Neuron (in vitro differentiated cells): ENCODE measurements around the gene NDC80.

Experiments
- H2AFZ ChIP-seq: one replicate; pipeline ENCODE4 v1.6.1; 2013; ENCODE audit warnings: low read depth, mild to moderate bottlenecking, inconsistent platforms, low read length, moderate library complexity
- H3K27me3 ChIP-seq: one replicate; pipeline ENCODE4 v1.6.1; 2013; ENCODE audit warnings: low read length; ENCODE audit not compliant: insufficient read depth
- H3K36me3 ChIP-seq: one replicate; pipeline ENCODE4 v1.6.1; 2013; ENCODE audit warnings: low read length; ENCODE audit not compliant: insufficient read depth
- H3K4me1 ChIP-seq: one replicate; pipeline ENCODE4 v1.6.1; 2013; ENCODE audit warnings: low read length; ENCODE audit not compliant: insufficient read depth
- H3K4me3 ChIP-seq: 2 replicates; pipeline ENCODE4 v1.5.1; 2013; ENCODE audit warnings: mild to moderate bottlenecking, low read length, moderate library complexity
- H3K9me3 ChIP-seq: one replicate; pipeline ENCODE4 v1.6.1; 2013; ENCODE audit warnings: low read length

NDC80 gene

DNA sequence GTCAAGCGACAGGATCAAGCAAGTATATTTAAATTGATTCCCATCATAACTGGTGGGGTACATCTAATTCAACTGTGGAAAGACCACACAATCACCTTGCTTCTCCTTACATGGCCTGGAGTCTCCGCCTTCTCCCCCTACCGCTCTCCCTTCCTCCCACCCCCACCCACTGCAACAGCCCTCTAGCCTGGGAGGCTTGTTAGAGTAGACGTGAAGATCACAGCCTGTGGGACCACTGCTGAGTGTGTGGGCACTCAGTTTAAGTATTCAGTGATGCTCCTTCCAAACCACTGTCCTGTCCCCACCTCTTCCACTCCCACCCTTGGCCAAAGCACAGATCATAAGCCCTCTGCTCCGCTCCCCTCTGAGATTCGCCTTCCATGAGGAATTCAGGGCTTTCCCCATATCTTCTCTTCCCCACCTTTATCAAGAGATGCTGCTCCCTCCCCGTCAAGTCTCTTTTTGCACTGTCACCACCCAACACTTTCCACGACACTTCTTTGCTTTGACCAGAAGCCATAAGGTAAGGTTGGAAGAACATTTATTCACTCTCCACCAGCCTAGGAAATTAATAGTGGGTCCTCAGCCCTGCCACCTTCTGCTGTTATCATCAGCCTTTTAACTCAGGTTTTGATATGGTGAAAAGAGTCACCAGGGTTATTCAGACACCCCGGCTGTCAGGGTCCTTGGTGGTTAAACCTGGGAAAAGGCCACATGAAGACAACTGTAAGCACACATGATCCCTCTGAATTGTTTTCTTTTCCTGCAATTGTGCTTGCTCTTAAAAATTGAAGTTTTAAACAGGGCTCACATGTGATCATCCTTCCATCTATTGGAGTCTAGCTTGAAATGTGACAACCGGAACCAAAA is 1.8 kb upstream of the NDC80 start:
- Histone ChIP-seq H3K4me3 (peak overlapping the region; percentile 82), H3K36me3 (peaks cover 4% of the 10 kb centered on the region), H2AFZ (no peak overlapping the region), H3K4me1 (peaks cover 25% of the 10 kb centered on the region), H3K9me3 (no peaks in the 10 kb centered on the region), H3K27me3 (no peaks in the 10 kb centered on the region)

DNA sequence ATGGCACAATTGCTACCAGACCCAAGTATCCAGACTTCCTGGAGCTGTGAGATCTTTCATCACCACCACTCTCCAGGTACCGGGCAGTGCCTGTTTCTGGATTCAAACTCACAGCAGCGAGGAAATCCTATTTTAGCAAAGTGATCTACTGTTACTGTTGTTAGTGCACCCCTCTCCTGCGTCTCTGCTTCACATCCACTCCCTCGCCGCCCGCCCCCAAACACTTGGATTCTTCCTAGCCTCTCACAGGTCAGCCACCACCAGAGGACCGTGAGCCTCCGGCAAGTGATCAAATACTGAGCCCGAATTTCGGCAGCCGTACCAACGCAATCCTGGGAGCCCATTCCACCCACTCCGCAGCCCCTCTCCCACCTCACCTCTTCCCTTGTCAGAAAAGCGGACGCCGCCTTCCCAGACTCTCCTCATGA is 571 bp upstream of the NDC80 start:
- H2AFZ ChIP-seq: peak overlapping the region; percentile 83
- peaks cover 26% of the 10 kb centered on the region for H3K4me1 ChIP-seq
- no peaks in the 10 kb centered on the region for H3K27me3 ChIP-seq
- peaks cover 11% of the 10 kb centered on the region for H3K36me3 ChIP-seq
- H3K9me3 ChIP-seq: no peaks in the 10 kb centered on the region
- H3K4me3 ChIP-seq: peak overlapping the region; percentile 82

DNA sequence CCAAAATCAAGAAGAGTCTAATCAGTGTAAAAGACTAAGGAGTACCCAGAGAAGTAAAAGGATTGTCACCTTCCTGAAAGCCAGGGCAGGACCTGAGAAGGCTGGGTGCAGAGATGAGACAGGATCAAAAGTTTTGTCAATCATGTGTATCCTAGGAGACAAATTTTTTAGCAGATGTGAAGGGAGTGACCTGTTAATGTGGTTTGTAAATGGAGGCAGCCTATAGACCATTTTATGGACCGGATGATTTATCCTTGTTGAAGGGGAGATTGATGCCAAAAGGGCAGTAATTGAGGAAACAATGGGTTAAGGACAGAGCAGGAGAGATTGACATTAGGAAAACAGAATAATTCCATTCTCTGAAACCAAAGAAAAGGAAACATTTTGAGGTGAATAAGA is 813 bp downstream of the NDC80 start:
- peaks cover 21% of the 10 kb centered on the region for H3K36me3 ChIP-seq
- peak overlapping the region; percentile 83 for H2AFZ ChIP-seq
- no peaks in the 10 kb centered on the region for H3K27me3 ChIP-seq
- peaks cover 26% of the 10 kb centered on the region for H3K4me1 ChIP-seq
- no peaks in the 10 kb centered on the region for H3K9me3 ChIP-seq
- H3K4me3 ChIP-seq: peak overlapping the region; percentile 82

DNA sequence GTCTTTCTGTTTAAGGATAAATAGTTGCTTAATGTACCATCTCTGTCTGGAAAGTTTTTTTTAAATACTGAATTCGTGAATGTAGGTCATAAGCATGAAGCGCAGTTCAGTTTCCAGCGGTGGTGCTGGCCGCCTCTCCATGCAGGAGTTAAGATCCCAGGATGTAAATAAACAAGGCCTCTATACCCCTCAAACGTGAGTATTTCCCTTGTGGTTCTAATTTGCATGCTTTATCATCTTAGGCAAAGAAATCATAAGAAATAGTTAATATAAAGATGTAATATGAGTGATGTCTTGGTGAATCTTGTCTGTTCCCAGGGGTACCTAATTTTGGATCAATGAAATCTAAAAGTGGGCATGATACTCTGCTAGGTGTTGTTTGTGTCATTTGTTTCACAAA is 1.5 kb downstream of the NDC80 start:
- Histone ChIP-seq H3K4me3 (peak overlapping the region; percentile 82), H2AFZ (peak overlapping the region; percentile 83), H3K9me3 (no peaks in the 10 kb centered on the region), H3K4me1 (peaks cover 26% of the 10 kb centered on the region), H3K36me3 (peaks cover 27% of the 10 kb centered on the region), H3K27me3 (no peaks in the 10 kb centered on the region)

DNA sequence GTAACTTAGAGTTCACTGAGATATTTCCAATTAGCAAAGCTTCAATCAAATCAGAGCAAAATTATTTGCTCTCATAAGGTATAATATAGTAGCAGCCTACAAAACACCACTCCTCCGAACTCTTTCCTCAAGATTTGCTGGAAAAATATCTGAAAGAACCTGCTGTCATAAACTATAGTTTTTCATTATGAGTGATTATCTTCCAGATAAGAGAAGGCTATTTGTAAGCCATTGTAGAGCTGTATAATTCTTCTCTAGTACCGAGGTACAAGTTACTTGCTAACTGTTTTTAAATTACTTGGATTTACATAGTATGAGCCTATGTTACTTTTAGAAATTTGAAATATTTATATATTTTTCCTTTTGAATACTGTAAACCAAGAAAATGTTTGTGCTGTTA is 2.1 kb downstream of the NDC80 start:
- Histone ChIP-seq H3K27me3 (no peaks in the 10 kb centered on the region), H3K9me3 (no peaks in the 10 kb centered on the region), H3K4me1 (peaks cover 26% of the 10 kb centered on the region), H2AFZ (peak overlapping the region; percentile 83), H3K36me3 (peaks cover 32% of the 10 kb centered on the region), H3K4me3 (peak overlapping the region; percentile 82)

DNA sequence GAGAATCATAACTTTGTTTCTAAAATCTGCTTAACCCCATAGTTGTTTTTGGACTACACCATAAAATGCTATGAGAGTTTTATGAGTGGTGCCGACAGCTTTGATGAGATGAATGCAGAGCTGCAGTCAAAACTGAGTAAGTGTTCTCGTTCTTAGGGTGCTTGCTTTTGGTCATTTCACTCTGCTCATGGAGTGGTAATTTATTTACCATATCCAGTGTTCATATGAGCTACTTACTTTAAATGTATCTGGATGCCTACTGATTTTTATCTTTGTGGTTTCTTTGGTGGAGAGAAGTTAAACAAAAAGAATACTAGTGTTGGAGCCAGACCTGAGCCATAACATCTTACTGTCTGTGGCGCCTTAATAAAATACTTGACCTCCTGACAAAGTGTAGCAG is 16.4 kb downstream of the NDC80 start:
- H3K36me3 ChIP-seq: peaks cover 67% of the 10 kb centered on the region
- H2AFZ ChIP-seq: no peak overlapping the region
- no peak overlapping the region for H3K4me3 ChIP-seq
- no peaks in the 10 kb centered on the region for H3K9me3 ChIP-seq
- no peaks in the 10 kb centered on the region for H3K4me1 ChIP-seq
- no peaks in the 10 kb centered on the region for H3K27me3 ChIP-seq

DNA sequence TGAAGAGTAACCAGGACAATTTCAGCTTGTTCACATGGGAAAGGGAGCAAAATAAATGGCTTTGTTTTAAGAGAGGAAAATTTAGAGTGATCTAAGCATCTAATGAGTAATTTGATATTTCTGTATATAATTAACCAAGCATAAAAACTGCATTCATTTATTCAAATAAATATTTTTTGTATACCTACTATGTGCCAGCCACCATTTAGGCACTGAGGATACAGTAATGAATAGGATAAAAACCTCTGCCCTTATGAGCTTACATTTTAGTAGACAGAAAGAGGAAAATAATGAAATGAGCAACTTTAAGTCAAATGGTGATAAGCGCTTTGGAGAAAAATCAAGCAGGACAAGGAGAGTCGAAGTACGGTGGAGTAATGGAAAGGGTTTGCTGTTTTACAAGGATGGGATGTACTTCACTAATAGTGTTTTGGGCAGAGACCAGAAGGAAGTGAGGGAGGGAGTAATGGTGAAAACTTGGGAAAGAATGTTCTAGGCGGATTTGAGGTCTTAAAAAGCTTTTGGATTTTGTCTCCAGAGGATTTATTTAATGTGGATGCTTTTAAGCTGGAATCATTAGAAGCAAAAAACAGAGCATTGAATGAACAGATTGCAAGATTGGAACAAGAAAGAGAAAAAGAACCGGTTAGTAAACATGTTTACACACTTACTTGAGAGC is 17.4 kb downstream of the NDC80 start:
- Histone ChIP-seq H3K36me3 (peaks cover 66% of the 10 kb centered on the region), H2AFZ (no peak overlapping the region), H3K9me3 (no peaks in the 10 kb centered on the region), H3K4me3 (no peak overlapping the region), H3K27me3 (no peaks in the 10 kb centered on the region), H3K4me1 (no peaks in the 10 kb centered on the region)

DNA sequence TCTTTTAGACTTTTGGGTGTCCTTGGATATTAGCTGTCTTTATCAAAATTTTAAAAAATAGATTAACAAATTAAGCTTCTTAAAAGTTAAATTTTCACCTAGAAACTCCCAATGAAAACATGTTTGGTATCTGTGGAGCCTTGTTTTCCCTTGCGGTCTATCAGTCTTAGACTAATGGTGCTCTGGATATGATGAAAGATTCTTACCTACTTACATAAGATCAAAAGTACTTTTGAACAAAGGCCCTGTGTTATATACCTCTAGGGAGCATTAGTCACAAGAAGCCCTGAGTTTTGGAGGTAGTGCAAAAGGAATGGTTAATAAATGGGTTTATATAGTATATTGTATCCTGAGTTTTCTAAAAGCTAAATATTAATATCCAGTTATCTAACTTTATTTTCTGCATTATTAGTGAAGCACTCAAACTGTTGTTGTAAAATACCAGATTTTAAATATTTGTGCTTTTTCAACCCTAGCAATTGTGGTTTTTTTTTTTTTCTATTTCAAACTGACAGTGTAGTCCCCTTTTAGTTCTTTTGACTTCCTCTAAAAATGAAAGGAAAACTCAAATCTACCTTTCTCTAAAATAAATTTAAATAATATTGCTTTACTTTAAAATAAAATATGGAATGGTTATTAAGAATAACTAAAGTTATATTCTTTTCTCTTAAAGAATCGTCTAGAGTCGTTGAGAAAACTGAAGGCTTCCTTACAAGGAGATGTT is 18.1 kb downstream of the NDC80 start:
- no peaks in the 10 kb centered on the region for H3K27me3 ChIP-seq
- H2AFZ ChIP-seq: no peak overlapping the region
- peaks cover 70% of the 10 kb centered on the region for H3K36me3 ChIP-seq
- no peak overlapping the region for H3K4me3 ChIP-seq
- H3K9me3 ChIP-seq: no peaks in the 10 kb centered on the region
- H3K4me1 ChIP-seq: no peaks in the 10 kb centered on the region

DNA sequence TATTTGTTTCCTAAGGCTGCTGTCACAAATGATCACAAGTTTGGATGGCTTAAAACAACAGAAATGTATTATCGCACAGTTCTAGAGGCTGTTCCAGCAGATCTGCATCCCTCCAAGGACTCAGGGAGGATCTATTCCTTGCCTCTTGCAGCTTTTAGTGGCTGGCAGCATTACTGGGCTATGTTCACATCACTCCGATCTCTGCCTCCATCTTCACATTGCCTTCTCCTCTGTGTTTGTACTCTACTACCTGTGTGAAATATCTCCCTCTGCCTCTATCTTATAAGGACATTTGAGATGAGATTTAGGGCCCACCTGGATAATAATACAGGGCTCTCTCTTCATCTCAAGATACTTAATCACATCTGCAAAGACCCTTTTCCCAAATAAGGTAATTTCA is 18.9 kb downstream of the NDC80 start:
- Histone ChIP-seq H3K36me3 (peaks cover 68% of the 10 kb centered on the region), H3K4me3 (no peak overlapping the region)

DNA sequence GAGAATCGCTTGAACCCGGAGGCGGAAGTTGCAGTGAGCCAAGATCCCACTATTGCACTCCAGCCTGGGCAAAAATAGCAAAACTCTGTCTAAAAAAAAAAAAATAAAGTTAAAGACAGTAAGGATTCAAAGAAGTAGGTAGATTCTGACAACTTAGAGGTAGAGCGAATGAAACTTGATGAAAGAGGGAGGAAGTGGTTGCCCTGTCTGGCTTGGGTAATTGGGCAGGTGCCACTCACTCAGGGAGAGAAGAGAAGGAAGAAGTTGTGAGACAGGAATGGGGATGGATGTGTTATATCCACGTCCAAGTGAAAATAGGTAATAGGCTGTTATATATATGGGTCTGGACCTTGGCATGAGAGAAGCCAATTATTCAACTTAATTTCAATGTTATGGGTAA is 26.3 kb downstream of the NDC80 start:
- Histone ChIP-seq H2AFZ (no peak overlapping the region), H3K36me3 (peaks cover 63% of the 10 kb centered on the region), H3K4me1 (no peaks in the 10 kb centered on the region), H3K27me3 (no peaks in the 10 kb centered on the region), H3K4me3 (no peak overlapping the region), H3K9me3 (no peaks in the 10 kb centered on the region)

More for the DNA sequence above, 18.9 kb downstream of the NDC80 start:
- Histone ChIP-seq H3K4me1 (no peaks in the 10 kb centered on the region), H3K9me3 (no peaks in the 10 kb centered on the region), H2AFZ (no peak overlapping the region), H3K27me3 (no peaks in the 10 kb centered on the region)

DNA sequence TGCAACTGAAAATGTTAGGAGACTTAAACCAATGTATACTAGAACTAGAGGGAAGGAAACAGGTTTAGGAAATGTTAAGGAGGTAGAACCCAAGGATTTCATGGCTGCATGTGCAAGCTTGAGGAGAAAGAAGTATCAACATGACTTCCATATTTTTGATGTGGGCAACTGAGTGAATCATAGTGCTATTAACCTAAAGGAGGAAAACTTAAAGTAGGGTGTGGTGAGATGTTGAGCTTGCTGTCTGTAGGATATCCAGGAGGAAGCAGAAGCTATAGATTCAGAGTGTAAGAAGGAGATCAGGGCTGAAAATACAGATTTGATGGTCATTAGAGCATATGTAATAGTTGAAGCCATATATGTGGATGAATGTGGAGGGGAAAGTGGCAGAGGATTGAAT is 31.5 kb downstream of the NDC80 start:
- peaks cover 68% of the 10 kb centered on the region for H3K36me3 ChIP-seq
- no peaks in the 10 kb centered on the region for H3K4me1 ChIP-seq
- no peaks in the 10 kb centered on the region for H3K27me3 ChIP-seq
- no peaks in the 10 kb centered on the region for H3K9me3 ChIP-seq
- H2AFZ ChIP-seq: no peak overlapping the region
- no peak overlapping the region for H3K4me3 ChIP-seq

DNA sequence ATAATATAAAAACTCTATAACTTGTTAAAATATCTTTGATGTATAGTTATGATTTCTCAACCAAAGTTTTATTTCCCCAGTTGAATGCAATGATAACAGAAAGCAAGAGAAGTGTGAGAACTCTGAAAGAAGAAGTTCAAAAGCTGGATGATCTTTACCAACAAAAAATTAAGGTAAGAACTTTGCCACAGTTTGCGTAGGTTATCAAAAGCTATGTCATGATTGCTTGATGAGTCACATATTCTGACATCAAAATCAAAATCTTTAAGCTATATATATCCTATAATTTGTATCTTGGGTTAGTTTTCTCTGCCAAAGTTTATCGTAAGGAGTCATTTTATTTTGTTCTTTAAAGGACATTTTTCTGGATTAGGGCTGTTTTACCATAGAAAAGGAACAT is 35.0 kb downstream of the NDC80 start:
- Histone ChIP-seq H3K36me3 (peaks cover 71% of the 10 kb centered on the region), H3K27me3 (no peaks in the 10 kb centered on the region)

DNA sequence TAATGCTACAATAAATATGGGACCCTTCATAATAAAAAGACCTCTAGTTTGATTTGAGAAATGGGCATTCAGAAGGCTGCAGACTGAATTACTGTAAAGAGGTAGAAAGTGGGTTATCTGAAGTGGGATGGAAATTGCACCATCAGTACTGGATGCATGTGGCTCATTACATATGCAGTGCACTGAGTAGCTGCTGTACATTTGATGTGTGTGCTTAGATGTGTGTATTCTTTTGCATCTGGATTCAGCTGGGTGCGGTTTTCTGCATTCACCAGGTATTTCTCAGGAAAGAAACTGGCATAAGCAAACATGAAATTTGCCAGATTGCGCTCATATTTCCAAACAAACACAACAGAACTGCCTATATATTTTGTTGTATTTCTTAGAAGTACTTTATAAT is 38.2 kb downstream of the NDC80 start:
- Histone ChIP-seq H3K27me3 (no peaks in the 10 kb centered on the region), H2AFZ (no peak overlapping the region), H3K9me3 (peaks cover under 1% of the 10 kb centered on the region), H3K36me3 (peaks cover 71% of the 10 kb centered on the region), H3K4me1 (no peaks in the 10 kb centered on the region), H3K4me3 (no peak overlapping the region)

More for the DNA sequence above, 35.0 kb downstream of the NDC80 start:
- H3K9me3 ChIP-seq: no peaks in the 10 kb centered on the region
- no peaks in the 10 kb centered on the region for H3K4me1 ChIP-seq
- H2AFZ ChIP-seq: no peak overlapping the region
- H3K4me3 ChIP-seq: no peak overlapping the region
